Body of pancreas (tissue), 4 donors: Measurements from ENCODE around the gene IFNA16.

Source experiments
- POLR2A ChIP-seq, 3 donors: fragments of 450-650 bp; IDR thresholded peaks; one replicate each; pipeline ENCODE4 v1.6.1; 2016; ENCODE audit warnings: antibody characterized with exemption in 3 of 3, mild to moderate bottlenecking in 2 of 3
- TF ChIP-seq, protein P1 (sequence below), 7 experiments: fragments of 450-650 bp in 4 of 7; fragments of 200-600 bp in 3 of 7; sonication (generic) in 3 of 7; IDR thresholded peaks; one replicate each; pipeline ENCODE4 v1.5.1; 2016 to 2019; ENCODE audit warnings: antibody characterized with exemption in 7 of 7

DNA sequence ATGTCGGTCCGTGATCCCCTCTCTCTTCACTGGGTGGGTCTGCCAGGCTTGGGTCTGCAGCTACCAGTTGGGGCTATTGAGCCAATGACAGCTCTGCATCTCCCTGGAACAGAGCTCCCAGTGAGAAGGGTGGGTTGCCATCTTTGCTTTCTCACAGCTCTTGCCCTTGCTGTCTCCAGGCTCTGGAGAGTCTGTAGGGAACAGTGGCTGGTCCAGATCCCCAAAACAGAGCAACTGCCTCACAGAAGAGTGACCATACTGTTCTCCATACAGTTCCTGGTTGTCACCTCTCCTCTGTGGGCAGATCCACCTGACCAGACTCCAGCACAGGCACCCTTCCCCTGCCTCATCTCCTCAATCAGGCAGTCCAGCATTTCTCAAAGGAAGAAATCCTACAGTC is 16.1 kb upstream of the IFNA16 start:
- TF ChIP-seq, protein P1, sequence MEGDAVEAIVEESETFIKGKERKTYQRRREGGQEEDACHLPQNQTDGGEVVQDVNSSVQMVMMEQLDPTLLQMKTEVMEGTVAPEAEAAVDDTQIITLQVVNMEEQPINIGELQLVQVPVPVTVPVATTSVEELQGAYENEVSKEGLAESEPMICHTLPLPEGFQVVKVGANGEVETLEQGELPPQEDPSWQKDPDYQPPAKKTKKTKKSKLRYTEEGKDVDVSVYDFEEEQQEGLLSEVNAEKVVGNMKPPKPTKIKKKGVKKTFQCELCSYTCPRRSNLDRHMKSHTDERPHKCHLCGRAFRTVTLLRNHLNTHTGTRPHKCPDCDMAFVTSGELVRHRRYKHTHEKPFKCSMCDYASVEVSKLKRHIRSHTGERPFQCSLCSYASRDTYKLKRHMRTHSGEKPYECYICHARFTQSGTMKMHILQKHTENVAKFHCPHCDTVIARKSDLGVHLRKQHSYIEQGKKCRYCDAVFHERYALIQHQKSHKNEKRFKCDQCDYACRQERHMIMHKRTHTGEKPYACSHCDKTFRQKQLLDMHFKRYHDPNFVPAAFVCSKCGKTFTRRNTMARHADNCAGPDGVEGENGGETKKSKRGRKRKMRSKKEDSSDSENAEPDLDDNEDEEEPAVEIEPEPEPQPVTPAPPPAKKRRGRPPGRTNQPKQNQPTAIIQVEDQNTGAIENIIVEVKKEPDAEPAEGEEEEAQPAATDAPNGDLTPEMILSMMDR (IDR thresholded peaks at IDR 0.05) = no peak
- TF ChIP-seq POLR2A (IDR thresholded peaks at IDR 0.05) = no peak
